NCI-H774 (cell line): Measurements from ENCODE around the gene CAMTA1.
"Not testable (repeated sequence)": the region's sequence is repeated elsewhere in the genome, so short reads cannot be mapped to it uniquely, and the experiment has no call there.

ENCODE experiments used
- DNase-seq: peaks from one replicate; lab custom pipeline; 2025; lab: John Stamatoyannopoulos, UW

The CAMTA1 gene

DNA sequence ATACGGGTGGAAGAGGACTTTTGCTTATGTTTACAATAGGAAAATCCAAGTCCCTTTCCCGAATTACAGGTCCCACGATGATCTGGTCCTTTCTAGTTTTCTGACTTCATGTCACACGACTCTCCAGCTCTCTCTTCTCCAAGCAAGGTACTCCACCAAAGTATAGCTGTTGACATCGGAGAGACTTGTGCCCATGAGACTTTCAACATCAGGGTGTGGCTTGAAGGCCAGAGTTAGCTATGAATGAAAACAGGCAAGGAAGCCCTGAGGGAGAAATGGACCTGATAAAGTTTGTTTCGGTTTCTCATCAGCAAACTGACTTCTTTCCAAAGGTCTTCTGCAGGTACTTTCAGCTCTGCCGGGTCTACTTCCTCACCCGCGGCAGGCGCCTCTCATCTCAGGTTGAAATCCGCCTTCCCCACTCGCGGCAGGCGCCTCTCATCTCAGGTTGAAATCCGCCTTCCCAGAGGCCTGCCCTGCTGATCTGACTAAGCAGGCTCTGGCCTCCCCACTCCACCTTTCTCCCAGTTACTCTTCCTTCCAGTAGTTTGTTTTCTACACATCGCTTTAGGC is 996.8 kb downstream of the CAMTA1 start:
- DNase-seq: no peak

- DNase-seq: peak; percentile 50
Measured at GRCh38 chr1:7783178-7783711, 998.0 kb downstream of the CAMTA1 start.

- DNase-seq: peak; percentile 90
Measured at GRCh38 chr1:7783826-7784491, 998.7 kb downstream of the CAMTA1 start, which contains the start of gene PER3. PER3 (plus strand) TSS chr1:7784291; CDS start chr1:7784878, 587 bp downstream.

DNA sequence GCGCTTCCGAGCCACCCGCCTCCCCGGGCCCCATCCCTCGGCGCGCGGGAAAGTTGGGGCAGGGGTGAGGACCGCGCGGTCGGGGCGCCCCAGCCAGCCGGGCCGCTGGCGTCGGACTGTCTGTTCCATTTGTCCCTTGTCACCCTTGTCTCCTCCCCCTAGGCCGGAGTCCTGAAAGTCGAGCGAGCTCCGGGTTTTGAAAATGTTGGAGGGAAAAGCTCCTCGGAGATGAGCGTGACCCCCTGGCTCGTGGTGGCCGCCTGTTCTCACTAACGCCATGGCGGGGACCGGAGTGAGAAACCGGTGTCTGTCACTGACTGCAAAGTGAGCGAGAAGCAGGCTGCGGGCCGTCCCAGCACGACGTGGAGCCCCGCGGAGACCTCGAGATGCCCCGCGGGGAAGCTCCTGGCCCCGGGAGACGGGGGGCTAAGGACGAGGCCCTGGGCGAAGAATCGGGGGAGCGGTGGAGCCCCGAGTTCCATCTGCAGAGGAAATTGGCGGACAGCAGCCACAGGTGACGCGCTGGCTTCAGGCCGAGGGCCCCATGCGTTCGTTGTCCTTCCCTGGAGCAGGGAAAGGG is 999.3 kb downstream of the CAMTA1 start:
- no peak for DNase-seq

DNA sequence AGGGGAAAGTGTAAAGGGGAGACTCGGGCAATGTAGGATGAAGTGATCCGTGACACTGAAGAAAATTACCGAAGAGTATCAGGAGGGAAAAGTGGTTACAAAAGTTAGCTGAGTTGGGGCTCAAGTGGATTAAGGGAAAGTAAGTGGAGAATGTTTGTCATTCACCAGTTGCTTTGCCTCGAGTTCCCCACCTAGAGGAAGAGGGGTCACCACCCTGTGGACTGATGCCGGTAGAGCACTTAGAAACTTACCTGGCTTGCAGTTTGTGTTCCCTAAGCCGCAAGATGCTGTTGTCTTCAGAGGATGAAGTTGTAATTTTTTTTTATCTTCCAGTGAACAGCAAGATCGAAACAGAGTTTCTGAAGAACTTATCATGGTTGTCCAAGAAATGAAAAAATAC is 999.9 kb downstream of the CAMTA1 start:
- DNase-seq: no peak

- no peak for DNase-seq
Measured at GRCh38 chr1:7786795-7787194, 1001.5 kb downstream of the CAMTA1 start.

DNA sequence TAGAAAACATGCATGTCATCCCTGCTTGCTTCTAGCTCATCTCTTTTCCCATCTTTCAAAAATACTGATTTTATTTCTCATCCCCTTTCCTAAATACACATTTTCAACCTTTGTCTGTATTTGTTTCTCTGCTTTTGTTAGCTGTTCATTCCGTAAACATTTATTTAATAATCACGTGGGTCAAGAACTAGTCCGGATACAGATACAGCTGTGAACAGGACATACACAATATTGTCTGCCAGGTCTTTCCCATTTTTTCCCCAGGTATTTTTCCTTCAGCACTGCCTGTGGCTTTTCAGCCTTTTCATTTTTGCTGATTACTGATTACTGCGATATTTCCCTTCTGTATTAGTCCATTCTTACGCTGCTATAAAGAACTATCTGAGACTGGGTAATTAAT is 1004.6 kb downstream of the CAMTA1 start:
- DNase-seq: no peak

GRCh38 chr1:7791027-7791426 is 1005.8 kb downstream of the CAMTA1 start:
- not testable (repeated sequence) for DNase-seq

DNA sequence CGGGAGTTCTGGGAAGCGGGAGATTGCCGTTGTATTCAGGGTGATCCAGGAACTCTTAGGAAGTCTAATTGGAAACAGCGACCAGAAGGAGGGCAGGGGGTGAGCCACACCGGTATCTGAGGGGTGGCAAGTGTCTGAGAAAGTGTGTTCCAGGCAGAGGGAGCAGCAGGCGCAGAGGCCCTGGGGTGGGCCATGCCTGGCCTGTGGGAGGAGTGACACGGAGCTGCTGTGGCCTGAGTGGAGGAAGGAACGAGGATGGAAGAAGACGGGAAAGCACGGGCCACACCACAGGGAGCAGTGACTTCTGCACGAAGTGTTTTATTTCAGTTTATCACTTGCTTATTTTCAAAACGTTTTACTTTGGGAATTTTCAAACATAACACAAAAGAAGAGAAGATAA is 1010.2 kb downstream of the CAMTA1 start:
- DNase-seq: no peak

DNA sequence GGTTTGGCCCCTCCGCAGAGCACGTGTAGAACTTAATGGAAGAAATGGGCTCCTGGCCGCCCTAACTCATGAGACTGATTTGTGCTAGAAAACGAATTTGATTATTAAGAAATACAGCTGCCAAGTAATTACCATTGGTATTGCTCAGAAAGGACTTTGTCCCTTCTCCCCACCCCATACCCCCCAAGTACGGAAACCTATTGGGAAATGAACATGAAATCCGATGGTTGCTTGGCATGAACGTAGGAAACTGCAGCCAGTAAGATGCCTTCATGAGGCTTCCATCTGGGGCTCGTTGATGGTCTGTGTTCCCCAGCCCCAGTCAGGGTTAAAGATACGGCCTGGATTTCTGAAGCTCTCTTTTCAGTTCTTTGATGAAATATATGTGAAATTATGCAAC is 1020.2 kb downstream of the CAMTA1 start:
- no peak for DNase-seq

DNA sequence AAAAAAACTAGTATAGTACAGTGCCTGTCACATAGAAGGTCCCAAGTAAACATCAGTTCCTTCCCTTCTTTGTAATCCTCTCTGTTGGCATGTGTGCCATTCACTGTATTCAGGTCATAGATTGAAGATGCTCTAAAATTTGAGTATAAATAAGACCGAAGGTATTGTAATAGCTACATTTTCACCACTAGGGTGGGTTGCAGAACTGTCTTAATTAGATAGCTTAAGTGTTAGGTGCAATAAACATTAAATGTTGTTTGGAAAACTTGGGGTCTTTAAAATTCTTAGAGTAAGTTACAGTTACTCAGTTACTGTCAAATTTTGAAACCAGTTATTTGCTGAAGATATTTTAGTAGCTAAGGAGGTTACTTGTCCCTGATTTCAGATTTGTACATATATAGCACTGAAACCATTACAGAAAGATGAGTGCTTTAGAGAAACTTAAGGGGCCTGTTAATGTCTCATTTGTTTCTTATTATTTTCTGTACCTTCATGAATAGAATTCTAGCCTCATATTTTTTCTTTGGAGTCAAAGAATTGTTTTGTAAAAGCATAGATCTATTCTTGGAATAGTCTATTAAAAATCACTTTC is 1023.1 kb downstream of the CAMTA1 start:
- no peak for DNase-seq

DNA sequence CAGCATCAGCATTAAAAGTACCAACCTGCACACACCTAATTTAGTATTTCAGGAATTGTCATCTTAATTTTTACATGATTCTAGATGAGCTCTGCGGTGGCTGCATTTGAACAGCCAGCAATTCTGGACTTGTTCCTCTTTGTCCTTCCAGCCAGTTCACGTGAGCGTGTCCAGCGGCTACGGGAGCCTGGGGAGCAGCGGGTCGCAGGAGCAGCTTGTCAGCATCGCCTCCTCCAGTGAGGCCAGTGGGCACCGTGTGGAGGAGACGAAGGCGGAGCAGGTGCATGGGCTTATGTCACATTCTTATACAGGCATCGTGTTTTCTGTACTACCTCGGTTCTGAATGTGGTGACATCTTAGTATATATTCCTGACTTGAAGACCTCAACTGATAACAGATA is 1024.5 kb downstream of the CAMTA1 start:
- no peak for DNase-seq

DNA sequence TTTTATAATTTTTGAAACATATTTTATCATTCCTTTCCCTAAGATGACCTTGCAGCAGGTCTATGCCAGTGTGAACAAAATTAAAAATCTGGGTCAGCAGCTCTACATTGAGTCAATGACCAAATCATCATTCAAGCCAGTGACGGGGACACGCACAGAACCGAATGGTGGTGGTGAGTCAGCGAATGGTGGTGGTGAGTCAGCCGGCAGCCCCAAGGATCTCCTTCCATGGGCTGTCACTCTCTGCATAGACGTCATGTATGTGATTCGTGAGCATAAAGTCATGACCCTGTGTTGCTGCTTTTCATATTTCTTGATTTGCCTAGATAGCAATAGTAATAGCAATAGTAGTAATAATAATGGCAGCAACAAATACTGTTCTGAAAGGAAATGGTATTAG is 1025.1 kb downstream of the CAMTA1 start:
- no peak for DNase-seq

DNA sequence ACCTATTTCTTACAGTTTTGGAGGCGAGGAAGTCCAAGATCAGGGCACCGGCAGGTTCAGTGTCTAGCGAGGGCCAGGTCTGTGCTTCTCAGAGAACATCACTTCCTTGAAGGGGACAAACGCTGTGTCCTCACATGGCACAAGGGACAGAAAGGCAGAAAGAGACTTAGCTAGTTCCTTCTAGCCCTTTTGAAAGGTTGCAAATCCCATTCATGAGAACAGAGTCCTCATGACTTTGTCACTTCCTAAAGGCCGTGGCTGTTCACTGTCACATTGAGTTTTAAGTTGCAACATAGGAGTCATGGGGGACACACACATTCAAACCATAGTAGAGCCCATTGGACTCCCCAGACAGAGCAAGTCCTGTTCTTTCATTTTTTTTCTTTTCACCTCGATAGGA is 1026.2 kb downstream of the CAMTA1 start:
- DNase-seq: no peak

DNA sequence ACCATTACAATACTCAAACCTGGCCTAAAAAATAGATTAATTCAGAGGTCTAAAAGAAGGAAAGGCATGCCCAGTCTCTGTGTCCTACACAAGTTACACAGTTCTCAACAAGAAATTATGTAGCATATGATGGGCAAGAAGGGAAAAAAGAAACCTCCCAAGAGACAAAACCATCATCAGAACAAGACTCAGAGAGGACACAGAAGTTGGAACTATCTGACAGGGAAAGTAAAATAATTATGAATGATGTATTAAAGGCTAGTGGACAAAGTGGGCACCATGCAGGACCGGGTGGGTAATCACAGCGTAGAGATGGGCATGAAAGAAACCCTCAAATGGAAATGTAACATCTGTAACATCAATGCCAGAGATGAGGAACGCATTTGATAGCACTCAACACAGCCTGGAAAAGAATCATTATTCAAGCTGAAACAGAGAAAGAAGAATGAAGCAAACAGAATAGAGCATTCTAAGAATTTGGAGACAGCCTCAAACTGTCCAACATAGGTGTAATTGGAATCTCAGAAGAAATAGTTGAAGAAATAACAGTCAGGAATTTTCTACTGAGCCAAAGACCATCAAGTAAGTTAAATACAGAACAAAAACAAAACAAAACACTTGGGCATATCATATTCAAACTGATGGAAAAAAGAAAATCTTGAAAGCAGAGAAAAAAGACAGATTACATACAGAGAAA is 1028.6 kb downstream of the CAMTA1 start:
- no peak for DNase-seq
